ENCODE data around the gene VTN. TPM values are rescaled to one million over a fixed set of nuclear protein-coding genes. Genes with fewer than 3 reads are reported as not detected.

VTN gene
- total and polyA plus RNA-seq, 2 experiments from 2014 or later = 0.34 TPM; not detected in 1

- Histone ChIP-seq H2AFZ (peak within 1 kb of the TSS; percentile 84), H3K27me3 (replicated peaks; ENCODE audit: insufficient read depth) (0 out of 2 replicates have a peak, but pooled peaks cover 10% of the 10 kb centered on the region), H4K20me1 (ENCODE audit: insufficient read depth) (no peaks in the 10 kb centered on the region), H3K9me2 (ENCODE audit: insufficient read depth) (no peaks in the 10 kb centered on the region), H3K79me2 (ENCODE audit: insufficient read depth) (no peaks in the 10 kb centered on the region), H3K36me3 (ENCODE audit: low read depth) (no peaks in the 10 kb centered on the region), H3F3A (ENCODE audit: insufficient read depth) (no peaks in the 10 kb centered on the region), H3K27ac (no peak within 1 kb of the TSS), H3K4me1 (ENCODE audit: insufficient read depth) (no peaks in the 10 kb centered on the region), H3K9ac (peak within 1 kb of the TSS; percentile 72), H3K4me3 (peak within 1 kb of the TSS; percentile 85), H3K4me2 (ENCODE audit: unreplicated experiment) (peak within 1 kb of the TSS; percentile 89), H3K9me3 (ENCODE audit: low read depth) (no peaks in the 10 kb centered on the region)
- in situ Hi-C loops (cut with MboI) = no loop called here
- peak; percentile 67 for DNase-seq
- no peak for TF ChIP-seq EZH2phosphoT487 (IDR thresholded peaks at IDR 0.05; ENCODE audit: insufficient read depth, low read depth)
- 3% methylated on average over 47 to 64 of the region's 70 CpGs for WGBS, 2 experiments (ENCODE audit: low coverage in 1 of 2, low lambda C conversion rate in 2 of 2, missing lambda C conversion rate in 2 of 2)
These were observed 35.7 kb upstream of the VTN start, which contains the start of gene SLC46A1 for GRCh38 chr17:28405632-28406472. SLC46A1 (minus strand) TSS chr17:28406212; CDS start chr17:28406114, 98 bp downstream.

GRCh38 chr17:28404812-28405570 is 34.9 kb upstream of the VTN start:
- Histone ChIP-seq H4K20me1 (ENCODE audit: insufficient read depth) (no peaks in the 10 kb centered on the region), H3K4me3 (peak overlapping the region; percentile 85), H3K9me3 (ENCODE audit: low read depth) (no peaks in the 10 kb centered on the region), H3K79me2 (ENCODE audit: insufficient read depth) (no peaks in the 10 kb centered on the region), H3K4me2 (ENCODE audit: unreplicated experiment) (peak overlapping the region; percentile 89), H3K27me3 (replicated peaks; ENCODE audit: insufficient read depth) (0 out of 2 replicates have a peak, but pooled peaks cover 3% of the 10 kb centered on the region), H3K27ac (no peak overlapping the region), H3F3A (ENCODE audit: insufficient read depth) (no peaks in the 10 kb centered on the region), H3K36me3 (ENCODE audit: low read depth) (no peaks in the 10 kb centered on the region), H3K9me2 (ENCODE audit: insufficient read depth) (no peaks in the 10 kb centered on the region), H2AFZ (peak overlapping the region; percentile 84), H3K9ac (peak overlapping the region; percentile 72), H3K4me1 (ENCODE audit: insufficient read depth) (no peaks in the 10 kb centered on the region)
- peak; percentile 68 for DNase-seq
- no peak for TF ChIP-seq EZH2phosphoT487 (IDR thresholded peaks at IDR 0.05; ENCODE audit: insufficient read depth, low read depth)
- TF ChIP-seq EZH2 (IDR thresholded peaks at IDR 0.05; ENCODE audit: insufficient read depth, poor library complexity, severe bottlenecking) = no peak
- WGBS, 2 experiments (ENCODE audit: low coverage in 1 of 2, low lambda C conversion rate in 2 of 2, missing lambda C conversion rate in 2 of 2) = 16 to 17% methylated on average over 30 to 33 of the region's 33 CpGs
- in situ Hi-C loops (cut with MboI) = no loop called here

DNA sequence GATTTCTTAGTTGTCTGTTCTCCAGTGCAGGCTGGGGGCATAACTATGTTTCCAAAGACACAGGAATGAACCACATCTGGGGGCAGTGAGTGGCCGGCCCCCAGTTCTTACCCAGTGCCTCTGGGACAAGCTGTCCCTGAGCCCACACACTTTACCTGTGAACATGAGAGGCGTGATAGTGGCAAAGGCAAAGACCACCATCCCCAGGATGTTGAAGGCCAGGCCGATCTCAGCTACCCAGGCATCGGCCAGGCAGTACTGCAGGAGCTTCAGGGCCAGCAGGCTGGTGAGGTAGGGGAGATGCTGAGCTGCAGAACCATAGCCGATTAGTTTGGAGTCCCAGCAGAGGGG is 34.3 kb upstream of the VTN start:
- WGBS, 2 experiments (ENCODE audit: low coverage in 1 of 2, low lambda C conversion rate in 2 of 2, missing lambda C conversion rate in 2 of 2) = 86 to 90% methylated on average over 5 of the region's 5 CpGs
- H3K9me3 ChIP-seq (ENCODE audit: low read depth) = no peaks in the 10 kb centered on the region
- no peak overlapping the region for H2AFZ ChIP-seq
- no peak overlapping the region for H3K4me2 ChIP-seq (ENCODE audit: unreplicated experiment)
- DNase-seq = no peak
- H3K27me3 ChIP-seq (replicated peaks; ENCODE audit: insufficient read depth) = no peaks in the 10 kb centered on the region
- no peak overlapping the region; the same call in 1 of the 2 replicates for H3K9ac ChIP-seq
- H3K36me3 ChIP-seq (ENCODE audit: low read depth) = no peaks in the 10 kb centered on the region
- no peaks in the 10 kb centered on the region for H4K20me1 ChIP-seq (ENCODE audit: insufficient read depth)
- H3F3A ChIP-seq (ENCODE audit: insufficient read depth) = no peaks in the 10 kb centered on the region
- in situ Hi-C loops (cut with MboI) = no loop called here
- no peaks in the 10 kb centered on the region for H3K9me2 ChIP-seq (ENCODE audit: insufficient read depth)
- no peaks in the 10 kb centered on the region for H3K4me1 ChIP-seq (ENCODE audit: insufficient read depth)
- TF ChIP-seq EZH2phosphoT487 (IDR thresholded peaks at IDR 0.05; ENCODE audit: insufficient read depth, low read depth) (no peak), EZH2 (IDR thresholded peaks at IDR 0.05; ENCODE audit: insufficient read depth, poor library complexity, severe bottlenecking) (no peak)
- H3K27ac ChIP-seq = no peak overlapping the region
- H3K4me3 ChIP-seq = no peak overlapping the region
- H3K79me2 ChIP-seq (ENCODE audit: insufficient read depth) = no peaks in the 10 kb centered on the region

- WGBS, 2 experiments (ENCODE audit: low coverage in 1 of 2, low lambda C conversion rate in 2 of 2, missing lambda C conversion rate in 2 of 2) = 98 to 100% methylated on average over 2 of the region's 2 CpGs
- TF ChIP-seq EZH2phosphoT487 (IDR thresholded peaks at IDR 0.05; ENCODE audit: insufficient read depth, low read depth) (no peak), EZH2 (IDR thresholded peaks at IDR 0.05; ENCODE audit: insufficient read depth, poor library complexity, severe bottlenecking) (no peak)
- DNase-seq = no peak
- no peak overlapping the region for H3K9ac ChIP-seq
- H3K4me1 ChIP-seq (ENCODE audit: insufficient read depth) = 0 out of 2 replicates have a peak, but pooled peaks cover under 1% of the 10 kb centered on the region
- H3F3A ChIP-seq (ENCODE audit: insufficient read depth) = no peaks in the 10 kb centered on the region
- H3K9me3 ChIP-seq (ENCODE audit: low read depth) = no peaks in the 10 kb centered on the region
- H3K27ac ChIP-seq = no peak overlapping the region
- no peak overlapping the region for H3K4me3 ChIP-seq
- H3K4me2 ChIP-seq (ENCODE audit: unreplicated experiment) = no peak overlapping the region
- no peaks in the 10 kb centered on the region for H4K20me1 ChIP-seq (ENCODE audit: insufficient read depth)
- in situ Hi-C loops (cut with MboI) = no loop called here
- H3K36me3 ChIP-seq (ENCODE audit: low read depth) = no peaks in the 10 kb centered on the region
- H3K79me2 ChIP-seq (ENCODE audit: insufficient read depth) = no peaks in the 10 kb centered on the region
- H3K9me2 ChIP-seq (ENCODE audit: insufficient read depth) = no peaks in the 10 kb centered on the region
- no peaks in the 10 kb centered on the region for H3K27me3 ChIP-seq (replicated peaks; ENCODE audit: insufficient read depth)
- no peak overlapping the region for H2AFZ ChIP-seq
These were observed 33.9 kb upstream of the VTN start for GRCh38 chr17:28404007-28404406.

Data from GM23248 (cell line).